Epidermal melanocyte (primary cell): ENCODE results near the gene PIEZO1.

Experiments used
- DNase-seq: peaks from one replicate; pipeline ENCODE4 v3.0.0; 2011; ENCODE audit warnings: low spot score; ENCODE audit not compliant: insufficient read length

Gene PIEZO1

GRCh38 chr16:88736088-88736487 lies 48.9 kb downstream of the PIEZO1 start:
- DNase-seq, result no peak

DNA sequence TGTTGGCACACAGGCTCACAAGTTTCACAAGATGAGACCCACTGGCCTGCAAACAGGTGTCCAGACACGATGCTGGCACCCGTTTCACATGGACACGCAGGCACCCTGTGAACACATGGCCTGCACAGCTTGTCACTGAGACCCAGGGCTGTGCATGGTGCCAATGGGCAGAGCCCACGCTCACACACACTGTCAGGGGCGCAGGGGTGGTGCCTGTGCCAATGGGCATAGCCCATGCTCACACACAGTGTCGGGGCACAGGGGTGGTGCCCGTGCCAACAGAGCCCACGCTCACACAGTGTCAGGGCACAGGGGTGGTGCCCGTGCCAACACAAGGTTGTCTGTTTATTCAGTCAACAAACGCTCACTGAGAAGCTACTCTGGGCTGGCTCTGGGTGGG lies 49.4 kb downstream of the PIEZO1 start:
- no peak for DNase-seq

- no peak for DNase-seq
Observed at GRCh38 chr16:88735121-88735520, 49.9 kb downstream of the PIEZO1 start.

GRCh38 chr16:88734361-88734728 lies 50.7 kb downstream of the PIEZO1 start:
- DNase-seq, result no peak

GRCh38 chr16:88733630-88734360 lies 51.2 kb downstream of the PIEZO1 start:
- no peak for DNase-seq

- DNase-seq, result no peak
Observed at GRCh38 chr16:88732961-88733294, 52.1 kb downstream of the PIEZO1 start.

DNA sequence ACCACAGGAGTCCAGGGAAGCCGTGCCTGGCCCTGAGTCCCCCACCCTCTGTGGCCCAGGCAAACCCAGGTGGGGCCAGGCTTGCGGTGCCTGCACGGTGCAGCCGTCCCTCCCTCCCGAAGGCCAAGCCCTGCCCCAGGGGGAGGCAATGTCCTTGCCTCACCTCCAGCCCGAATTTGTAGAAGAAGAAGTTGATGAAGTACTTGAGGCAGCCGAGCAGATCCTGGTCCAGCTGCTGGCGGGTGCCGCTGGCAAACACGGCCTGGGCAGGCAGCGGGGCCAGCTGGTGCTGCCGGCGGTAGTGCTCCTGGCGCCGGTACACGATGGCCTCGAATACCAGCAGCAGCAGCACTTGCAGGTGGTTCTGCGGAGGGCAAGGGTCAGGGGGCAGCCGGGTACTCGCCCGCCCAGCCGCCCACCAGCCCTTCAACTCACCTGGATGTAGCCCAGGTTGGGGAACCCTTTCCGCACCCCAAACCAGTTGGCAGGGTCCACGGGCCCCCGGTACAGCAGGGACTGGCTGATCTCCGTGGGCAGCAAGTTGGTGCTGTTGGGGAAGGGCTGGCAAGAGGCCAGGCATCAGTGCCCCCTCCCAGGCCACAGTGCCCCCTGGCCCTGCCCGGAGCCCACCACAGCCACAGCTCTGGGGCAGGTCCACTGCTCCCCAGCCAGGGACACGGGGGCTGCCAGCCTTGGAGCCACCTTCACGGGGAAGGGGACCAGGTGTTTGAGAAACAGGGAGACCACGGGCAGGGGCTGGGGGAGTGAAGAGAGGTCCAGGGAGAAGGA lies 52.7 kb downstream of the PIEZO1 start:
- DNase-seq, result no peak

GRCh38 chr16:88731699-88732098 lies 53.3 kb downstream of the PIEZO1 start:
- DNase-seq, result no peak

- no peak for DNase-seq
Observed at GRCh38 chr16:88730632-88731607, 54.1 kb downstream of the PIEZO1 start.

DNA sequence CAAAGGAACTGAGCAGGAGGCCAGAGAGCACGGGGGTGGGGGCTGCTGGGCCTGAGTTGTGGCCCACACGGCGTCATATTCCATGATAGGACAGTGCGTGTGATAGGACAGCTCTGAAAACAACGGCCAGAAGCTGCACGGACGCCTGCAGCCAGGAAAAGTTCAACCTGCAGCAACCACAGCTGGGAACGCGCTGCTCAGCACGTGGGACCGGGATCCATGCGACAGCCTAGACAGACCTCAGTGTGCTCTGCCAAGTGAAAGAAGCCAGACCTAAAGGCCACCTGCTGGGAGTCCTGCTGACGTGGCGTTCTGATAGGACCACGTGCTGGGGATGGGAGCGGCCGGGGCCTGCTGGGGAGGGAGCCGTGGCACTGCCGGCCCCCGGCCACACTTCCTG lies 57.1 kb downstream of the PIEZO1 start:
- DNase-seq, result no peak

DNA sequence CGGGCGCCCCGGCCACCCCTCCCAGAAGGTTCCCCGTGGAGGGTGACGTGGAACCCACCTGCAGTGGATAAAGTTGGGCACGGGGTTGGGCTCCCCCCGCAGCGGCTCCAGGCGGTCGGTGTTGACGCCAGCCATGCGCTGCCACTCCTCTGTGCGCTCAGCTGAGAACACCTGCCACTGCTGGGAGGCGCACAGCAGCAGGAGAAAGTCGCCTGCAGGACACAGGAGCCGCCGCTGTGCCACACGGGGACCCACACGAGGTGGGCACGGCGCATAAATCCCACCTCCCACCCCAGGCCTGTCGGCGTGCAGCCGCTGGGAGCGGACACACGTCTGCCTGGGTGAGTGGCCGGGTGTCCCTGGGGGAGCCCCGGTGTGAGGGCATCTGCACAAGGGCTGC lies 58.0 kb downstream of the PIEZO1 start:
- no peak for DNase-seq

DNA sequence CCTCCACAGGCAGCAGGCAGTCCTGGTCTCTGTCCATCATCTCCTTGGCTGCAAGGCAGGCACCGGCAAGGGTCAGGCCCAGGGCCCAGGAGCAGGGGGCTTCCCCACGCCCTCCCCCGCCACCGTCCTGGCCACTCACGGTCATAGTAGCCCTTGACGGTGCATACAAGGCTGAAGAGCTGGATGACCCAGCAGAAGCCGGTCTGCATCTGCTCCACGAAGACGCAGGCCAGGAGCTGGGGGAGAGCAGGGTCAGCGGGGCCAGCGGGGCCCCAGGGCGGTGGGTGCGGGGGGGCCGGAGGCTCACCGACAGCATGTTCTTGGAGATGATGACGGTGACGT lies 58.6 kb downstream of the PIEZO1 start:
- no peak for DNase-seq

DNA sequence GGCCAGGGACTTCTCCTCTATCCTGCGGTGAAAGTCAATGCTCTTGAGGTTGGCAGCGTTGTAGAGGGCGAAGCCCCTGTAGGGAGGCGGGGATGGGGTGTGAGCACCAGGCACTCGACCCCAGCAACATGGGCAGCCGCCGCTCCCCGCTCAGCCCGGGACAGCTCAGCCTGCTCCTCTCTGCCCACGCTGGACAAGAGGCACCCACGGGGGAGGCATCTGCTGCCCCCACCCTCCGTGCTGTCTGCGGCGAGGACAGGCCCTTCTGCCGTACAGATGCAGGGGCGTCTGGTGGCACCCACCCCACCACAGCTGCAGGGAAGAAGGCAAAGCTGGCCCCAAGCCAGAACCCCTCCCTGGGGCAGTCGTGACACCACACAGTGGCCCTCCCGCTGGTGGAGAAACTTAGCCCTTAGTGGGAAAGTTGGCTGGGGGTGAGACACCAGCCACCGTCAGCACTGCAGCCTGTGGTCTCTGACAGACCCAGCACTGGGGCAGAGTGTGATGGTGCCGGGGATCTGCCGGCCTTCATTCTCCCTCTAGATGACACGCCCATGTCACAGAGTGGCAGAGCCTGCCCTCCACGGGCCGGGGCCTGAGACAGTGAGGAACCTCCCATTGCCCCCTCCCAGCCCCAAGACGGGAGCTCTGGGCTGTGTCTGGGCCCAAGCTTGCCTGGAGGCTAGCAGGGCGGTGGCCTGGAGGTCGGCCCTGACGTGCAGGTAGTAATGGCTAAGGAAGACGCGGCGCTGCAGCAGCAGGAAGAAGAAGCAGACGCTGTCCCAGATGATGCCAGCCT lies 59.2 kb downstream of the PIEZO1 start:
- no peak for DNase-seq

DNA sequence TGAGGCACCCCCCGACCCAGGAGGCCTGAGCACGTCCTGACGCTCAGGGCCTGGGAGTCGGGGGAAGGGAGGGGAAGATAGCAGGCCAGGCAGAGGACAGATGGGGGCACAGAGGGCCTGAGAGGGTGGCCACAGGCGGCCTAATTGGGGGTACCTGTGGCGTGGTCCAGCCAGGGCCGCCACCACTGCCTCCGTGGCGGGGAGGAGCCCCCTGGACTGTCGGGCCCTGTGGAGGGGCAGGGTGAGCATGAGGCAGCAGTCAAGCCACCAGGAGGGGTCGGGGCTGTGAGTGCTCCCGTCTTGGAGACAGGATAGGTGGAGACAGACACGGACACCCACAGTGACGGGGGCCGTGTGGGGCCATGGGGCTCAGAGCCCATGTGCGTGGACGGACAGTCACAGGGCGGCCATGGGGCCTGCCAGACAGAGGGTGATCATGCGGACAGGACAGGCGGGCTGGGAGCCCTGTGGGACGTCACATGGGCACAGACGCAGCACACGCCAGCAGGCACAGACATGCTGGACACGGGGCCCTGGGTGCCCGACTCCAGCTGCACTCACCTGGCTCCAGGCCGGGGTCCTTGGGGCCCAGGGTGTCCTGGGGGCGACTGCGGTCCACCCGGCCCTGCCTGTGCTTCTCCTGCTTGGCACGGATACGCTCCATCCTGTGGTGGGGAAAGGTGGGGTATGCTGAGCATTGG lies 60.0 kb downstream of the PIEZO1 start:
- DNase-seq, result no peak

- DNase-seq, result no peak
Observed at GRCh38 chr16:88723911-88724310, 61.1 kb downstream of the PIEZO1 start.

DNA sequence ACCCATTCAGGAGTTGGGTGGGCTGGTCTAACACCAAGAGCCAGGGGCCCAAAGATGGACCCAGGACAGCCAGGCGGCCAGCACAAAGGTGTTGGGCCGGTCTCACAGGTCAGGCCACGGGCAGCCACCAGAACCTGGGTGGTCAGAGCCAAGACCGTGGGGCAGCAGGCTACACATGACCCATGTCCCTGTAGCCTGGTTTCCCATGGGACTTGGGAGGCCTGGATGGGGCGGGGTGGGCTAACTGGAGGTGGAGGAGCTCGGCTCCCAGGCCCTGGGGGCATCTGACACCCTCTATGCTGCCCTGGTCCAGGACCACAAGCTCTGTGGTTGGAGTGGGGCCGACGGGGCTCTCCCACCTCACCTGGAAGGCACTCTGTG lies 61.5 kb downstream of the PIEZO1 start:
- no peak for DNase-seq

DNA sequence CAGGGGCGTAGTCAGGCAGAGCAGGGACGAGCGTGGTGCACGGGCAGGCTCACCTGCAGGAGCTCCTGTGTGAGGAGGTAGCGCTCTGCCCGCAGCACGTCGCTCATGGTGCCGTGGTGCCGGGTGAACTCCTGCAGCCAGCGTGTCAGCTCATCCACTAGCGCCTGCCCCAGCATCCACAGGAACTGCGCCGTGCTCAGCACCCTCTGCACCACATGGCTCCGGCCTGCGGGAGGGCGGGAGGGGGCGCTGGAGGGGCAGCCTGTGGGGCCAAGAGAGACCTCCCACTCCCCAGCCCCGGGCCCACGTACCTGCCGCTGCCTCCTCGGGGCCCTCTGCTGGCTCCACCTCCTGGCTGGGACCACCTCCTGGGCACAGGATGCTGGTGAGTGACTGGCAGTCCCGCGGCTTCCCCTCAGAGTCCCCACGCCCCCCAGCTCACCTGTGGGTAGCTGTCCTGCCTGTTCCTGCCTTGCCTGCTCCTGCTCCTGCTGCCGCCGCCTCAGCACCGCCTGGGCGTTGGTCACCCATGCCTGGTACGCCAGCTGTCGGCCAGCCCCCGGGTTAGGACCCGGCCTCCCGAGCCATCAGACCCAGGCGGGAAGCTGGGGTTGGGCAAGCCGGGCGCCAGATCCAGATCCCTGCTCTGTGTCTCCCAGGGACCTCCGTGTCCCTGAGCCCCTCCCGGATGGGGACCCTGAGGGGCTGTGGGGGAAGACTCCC lies 62.1 kb downstream of the PIEZO1 start:
- no peak for DNase-seq

- DNase-seq, result no peak
Observed at GRCh38 chr16:88721815-88722755, 62.9 kb downstream of the PIEZO1 start.

DNA sequence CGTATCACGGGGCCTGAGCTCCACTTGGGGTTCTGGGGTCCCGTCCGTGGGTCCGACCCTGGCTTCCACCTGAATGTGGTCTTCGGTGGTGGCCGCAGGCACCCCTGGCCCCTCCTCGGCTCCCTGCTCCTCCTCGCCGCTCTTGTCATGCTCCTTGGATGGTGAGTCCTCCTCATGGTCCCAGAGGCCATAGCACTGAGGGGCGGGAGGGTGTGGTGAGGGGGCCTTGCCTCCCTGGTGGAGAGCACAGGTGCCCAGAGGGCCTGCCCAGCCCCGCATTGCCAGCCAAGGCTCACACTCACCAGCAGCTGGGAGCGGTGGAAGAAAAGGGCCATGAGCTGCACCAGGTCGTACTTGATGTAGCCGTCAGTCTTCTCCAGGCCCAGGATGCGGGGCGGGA lies 63.8 kb downstream of the PIEZO1 start:
- no peak for DNase-seq
